Left cardiac atrium (tissue), 4 donors: ENCODE measurements around the gene NUP62. TPM values are rescaled to one million over a fixed set of nuclear protein-coding genes. Genes with fewer than 3 reads are reported as not detected.
"Not testable (repeated sequence)": the region's sequence is repeated elsewhere in the genome, so short reads cannot be mapped to it uniquely, and the experiment has no call there.

ENCODE experiments used
- ATAC-seq, 2 donors: fragments of 200-7000 bp; cut with Tn5 transposase; one replicate each; pipeline ENCODE4 v1.9.1; 2020; ENCODE audit warnings: mild to moderate bottlenecking in 2 of 2, moderate library complexity in 2 of 2
- DNase-seq: peaks from one replicate; pipeline ENCODE4 v3.0.0-alpha.2; 2020
- intact Hi-C, 2 donors: fragments of 100-400 bp; cut with DNase I; formaldehyde crosslinking; loops; one replicate each; pipeline versions ENCODE4 v1.14.1 to v1.15.1; 2022 to 2023
- total RNA-seq, 2 donors: library from RNA; stranded (reverse); fragmentation: NEBNext Ultra II Directional; extraction: Animal tissue kit (Norgen Biotek cat#: 25700); gene quantifications; one replicate each; pipeline ENCODE4 v1.2.1, GENCODE V29; 2021
- donor health status: DM: no; HTN: yes; CAD: no.
- donor health status: DM: no; HTN: yes; CAD: no; lungs with severe emphysema.
- donor health status: DM: yes; HTN: yes; CAD: no.
- donor health status: Dilated cardiomyopathy.

Gene NUP62
- total RNA-seq, 2 donors from 2014 or later = 28.1 to 29.8 TPM

GRCh38 chr19:49954092-49954829 is 25.0 kb upstream of the NUP62 start:
- DNase-seq = no peak
- intact Hi-C loops = no loop called here
- peak; percentile 46 to 64 for ATAC-seq

- intact Hi-C loops = no loop called here
- DNase-seq (no peak), ATAC-seq (peak in 1 of 2 donors; percentile 50)
Observed at GRCh38 chr19:49953416-49953815, 24.1 kb upstream of the NUP62 start.

GRCh38 chr19:49952906-49953305 is 23.6 kb upstream of the NUP62 start:
- DNase-seq (no peak), ATAC-seq (no peak)
- intact Hi-C loops = no loop called here

GRCh38 chr19:49952479-49952836 is 23.2 kb upstream of the NUP62 start:
- ATAC-seq = no peak
- no peak for DNase-seq
- intact Hi-C loops = no loop called here

- DNase-seq = no peak
- ATAC-seq = no peak
- intact Hi-C loops = no loop called here
Observed at GRCh38 chr19:49951806-49952478, 22.6 kb upstream of the NUP62 start.

- intact Hi-C loops = no loop called here
- DNase-seq (no peak), ATAC-seq (no peak)
Observed at GRCh38 chr19:49950956-49951526, 21.7 kb upstream of the NUP62 start.

GRCh38 chr19:49950590-49950948 is 21.3 kb upstream of the NUP62 start:
- intact Hi-C loops = no loop called here
- ATAC-seq = no peak
- DNase-seq = no peak

- DNase-seq (no peak), ATAC-seq (no peak)
- intact Hi-C loops = no loop called here
Observed at GRCh38 chr19:49949742-49950589, 20.7 kb upstream of the NUP62 start.

GRCh38 chr19:49946415-49946814 is 17.1 kb upstream of the NUP62 start:
- no peak for ATAC-seq
- intact Hi-C loops = no loop called here
- DNase-seq = no peak

GRCh38 chr19:49944567-49944966 is 15.3 kb upstream of the NUP62 start:
- intact Hi-C loops, ATAC-seq, DNase-seq: not testable (repeated sequence)

GRCh38 chr19:49940482-49940791 is 11.1 kb upstream of the NUP62 start:
- intact Hi-C loops = no loop called here
- DNase-seq = no peak
- no peak for ATAC-seq

- ATAC-seq (no peak), DNase-seq (no peak)
- intact Hi-C loops = no loop called here
Observed at GRCh38 chr19:49939721-49940481, 10.6 kb upstream of the NUP62 start.

GRCh38 chr19:49938662-49939061 is 9.4 kb upstream of the NUP62 start:
- intact Hi-C loops = no loop called here
- no peak for DNase-seq

GRCh38 chr19:49937750-49938381 is 8.6 kb upstream of the NUP62 start:
- intact Hi-C loops = loop anchor here (1.0 to 2.0 kb wide), 2 partner anchors 45 kb away; no protein-coding TSS in a partner anchor
- DNase-seq = peak; percentile 82
- ATAC-seq = peak; percentile 92

More at GRCh38 chr19:49938662-49939061, 9.4 kb upstream of the NUP62 start:
- ATAC-seq = no peak

- DNase-seq (no peak), ATAC-seq (no peak)
- intact Hi-C loops = loop anchor here in 1 of 2 donors (2.0 kb wide), 1 partner anchor 46 kb away; no protein-coding TSS in a partner anchor
Observed at GRCh38 chr19:49936549-49936948, 7.2 kb upstream of the NUP62 start.

GRCh38 chr19:49933643-49934042 is 4.3 kb upstream of the NUP62 start:
- no peak for DNase-seq
- intact Hi-C loops = no loop called here
- no peak for ATAC-seq

- intact Hi-C loops = no loop called here
- ATAC-seq = no peak
- no peak for DNase-seq
Observed at GRCh38 chr19:49932731-49933131, 3.4 kb upstream of the NUP62 start.

- intact Hi-C loops = no loop called here
- DNase-seq (no peak), ATAC-seq (no peak)
Observed at GRCh38 chr19:49932041-49932451, 2.7 kb upstream of the NUP62 start.
